Anterior cingulate cortex (tissue), 58 donors: ENCODE data around the gene MTARC1.
A peak's percentile ranks its signal among the peaks of the same experiment; 100 is the strongest.

ENCODE experiments used
- DNase-seq, 58 donors: peaks; one replicate each; lab custom pipeline; 2025; lab: John Stamatoyannopoulos, UW

Gene MTARC1

GRCh38 chr1:220786337-220787068 is at the start of gene MTARC1:
Gene MTARC1, plus strand, starts transcription at chr1:220786913. Its CDS starts 32 bp downstream, at chr1:220786945.
- peak in 51 of 58 donors; percentile 16 to 80 (median 56) for DNase-seq

GRCh38 chr1:220741349-220741748 is 45.4 kb upstream of the MTARC1 start:
- DNase-seq = no peak

DNA sequence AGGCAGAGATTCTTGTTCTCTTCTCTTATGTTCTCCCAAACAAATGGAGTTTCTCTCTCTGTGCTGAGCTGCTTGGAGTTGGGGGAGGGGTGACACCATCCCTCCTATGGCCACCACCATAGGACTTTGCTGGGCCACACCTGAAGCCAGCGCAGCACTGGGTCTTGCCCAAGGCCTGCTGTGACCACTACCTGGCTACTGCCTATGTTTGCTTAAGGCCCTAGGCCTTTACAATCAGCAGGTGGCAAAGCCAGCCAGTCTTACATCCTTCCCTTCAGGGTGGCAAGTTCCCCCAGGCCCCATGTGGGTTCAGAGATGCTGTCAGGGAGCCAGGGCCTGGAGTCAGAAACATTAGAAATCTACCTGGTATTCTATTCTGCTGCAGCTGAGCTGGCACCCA is 44.9 kb upstream of the MTARC1 start:
- no peak for DNase-seq

GRCh38 chr1:220742520-220742919 is 44.2 kb upstream of the MTARC1 start:
- no peak for DNase-seq

DNA sequence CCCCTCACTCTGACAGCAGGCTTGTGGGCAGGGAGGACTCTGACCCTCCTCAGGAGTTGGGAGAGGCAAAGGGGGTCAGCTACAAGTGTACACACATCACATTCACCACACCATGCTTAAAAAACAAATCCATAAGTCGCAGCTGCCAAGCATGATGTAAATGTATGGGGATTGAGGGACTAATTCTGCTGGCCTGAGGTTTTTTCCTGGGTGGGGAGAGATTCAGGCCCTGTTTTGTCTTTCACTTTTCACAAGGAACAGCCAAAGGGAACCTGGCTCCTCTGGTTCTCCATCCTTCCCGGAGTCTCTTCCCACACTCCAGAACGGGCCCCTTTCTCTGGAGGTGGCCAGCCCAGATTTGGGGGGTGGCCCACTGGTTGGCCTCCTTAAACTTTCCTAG is 39.9 kb upstream of the MTARC1 start:
- DNase-seq = no peak

DNA sequence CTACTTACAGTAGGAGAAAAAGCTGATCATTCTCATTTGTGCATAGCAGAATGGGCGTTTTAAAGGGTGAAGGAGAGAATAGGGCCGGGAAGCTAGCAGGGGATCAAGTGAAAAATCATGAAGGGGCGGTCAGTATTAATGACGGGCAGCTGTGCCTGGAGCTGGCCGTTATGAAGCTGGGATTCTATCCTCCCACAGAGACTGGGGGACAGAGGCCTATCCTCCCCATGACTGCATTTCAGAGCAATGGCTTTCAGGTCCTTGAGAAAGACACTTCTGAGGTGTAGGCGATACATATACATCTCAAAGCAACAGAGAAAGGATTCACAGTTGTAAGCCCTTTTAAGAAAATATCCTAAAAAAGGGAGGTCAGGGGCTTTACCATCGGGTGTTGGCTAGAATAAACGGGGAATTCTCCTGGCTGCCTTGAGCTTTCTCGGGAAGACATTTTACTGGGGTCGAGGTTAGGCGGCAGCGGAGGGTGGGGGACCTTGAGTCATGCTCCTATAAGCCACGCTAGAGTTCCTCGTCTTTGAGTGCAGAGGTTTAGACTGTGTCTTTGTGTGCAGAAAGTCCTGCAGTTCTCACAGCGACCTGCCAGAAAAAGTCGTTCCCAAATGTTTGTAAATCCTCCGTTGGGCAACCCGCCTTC is 39.1 kb upstream of the MTARC1 start:
- DNase-seq = no peak

GRCh38 chr1:220748089-220748934 is 38.4 kb upstream of the MTARC1 start, which contains the start of gene MTARC2:
Gene MTARC2, plus strand, starts transcription at chr1:220748322. Its CDS starts 210 bp downstream, at chr1:220748532.
- peak in 53 of 58 donors; percentile 14 to 77 (median 48) for DNase-seq

DNA sequence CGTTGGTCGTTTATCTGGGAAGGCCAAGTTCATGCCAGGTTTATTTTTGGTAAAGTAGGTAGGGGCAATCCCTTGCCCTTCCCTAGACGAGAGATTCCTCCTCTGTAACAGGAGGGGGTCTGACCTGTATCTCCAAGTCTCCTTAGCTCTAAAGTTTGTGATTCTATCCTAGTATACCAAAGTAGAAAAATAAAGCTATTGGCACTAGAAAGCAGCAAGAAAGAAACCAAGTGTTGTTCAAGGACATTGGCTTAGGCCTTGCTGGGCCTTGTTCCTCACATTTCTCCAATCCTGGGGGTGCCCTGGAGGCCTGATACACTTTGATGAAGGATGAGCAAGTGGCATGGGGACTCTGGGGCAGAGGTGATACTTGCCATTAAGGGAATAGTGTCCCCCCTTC is 37.8 kb upstream of the MTARC1 start:
- peak in 1 of 58 donors; percentile 14 for DNase-seq

DNA sequence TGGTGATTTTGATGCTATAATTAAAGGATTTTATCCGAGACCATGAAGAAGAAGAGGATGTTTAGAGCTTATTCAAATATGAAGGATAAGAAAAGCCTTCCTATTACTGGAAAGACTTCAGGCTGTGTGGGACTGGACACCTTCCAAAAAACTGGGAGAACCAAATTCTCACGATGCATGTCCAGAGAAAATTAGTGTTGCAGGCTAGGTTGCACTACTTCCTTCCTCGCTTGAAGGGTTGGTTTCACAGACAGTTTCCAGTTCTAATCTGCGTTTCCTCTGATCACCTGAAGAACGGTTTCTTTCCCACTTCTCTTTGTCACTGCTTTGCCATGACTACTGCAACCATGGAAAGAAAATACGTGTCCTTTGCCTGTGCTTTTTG is 36.6 kb upstream of the MTARC1 start:
- peak in 2 of 58 donors; percentile 3 to 10 for DNase-seq

DNA sequence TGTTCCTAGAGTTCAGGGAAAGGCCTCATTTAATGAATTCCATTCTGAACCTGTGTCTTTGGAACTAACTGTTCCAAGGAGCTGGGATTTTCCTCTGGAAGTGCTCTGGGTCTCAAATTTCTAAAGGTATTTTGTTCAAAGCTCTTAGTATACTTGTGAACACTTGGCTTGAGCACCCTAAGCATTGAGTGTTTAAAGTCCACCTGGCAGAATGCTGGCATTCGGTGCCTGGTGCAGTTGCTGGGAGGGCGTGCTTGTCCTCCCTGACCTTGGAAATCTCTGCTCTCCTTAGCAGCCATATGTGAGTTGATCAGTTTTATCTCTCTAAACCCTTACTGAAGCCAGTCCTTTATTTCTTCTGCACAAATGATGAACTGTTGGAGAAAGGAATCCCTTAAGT is 35.6 kb upstream of the MTARC1 start:
- DNase-seq = no peak

DNA sequence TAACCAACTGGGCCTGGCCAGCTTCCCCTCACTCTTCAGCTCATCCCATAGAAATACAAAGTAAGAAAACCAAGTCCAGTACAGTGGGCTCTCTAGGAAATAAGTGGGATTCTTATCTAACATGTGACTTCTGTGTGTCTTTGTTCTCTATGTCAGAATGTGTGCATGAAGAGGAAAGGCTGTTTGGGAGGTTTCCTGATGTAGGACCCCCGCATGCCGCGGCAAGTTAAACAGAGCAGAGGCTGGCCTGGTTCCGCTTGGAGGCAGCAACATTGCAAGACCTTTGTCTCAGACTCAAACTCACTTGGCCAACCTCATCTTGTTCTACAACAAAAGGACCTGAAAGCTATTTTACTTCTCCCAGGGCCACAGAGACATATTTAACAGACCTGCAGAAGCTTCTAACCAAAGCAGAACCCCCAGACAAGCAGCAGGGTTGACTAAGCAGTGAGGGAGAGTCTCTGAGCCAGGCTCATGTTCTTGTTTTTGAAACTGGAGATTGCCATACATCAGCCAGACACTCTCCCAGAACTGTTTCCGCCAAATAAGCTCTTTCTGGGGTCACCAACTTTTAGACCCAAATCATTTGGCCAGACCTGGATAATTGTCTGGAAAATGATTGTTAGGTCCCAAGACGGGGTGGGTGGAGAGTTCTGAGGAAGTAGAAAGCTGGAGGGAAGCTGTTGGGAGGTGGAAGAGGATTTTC is 32.3 kb upstream of the MTARC1 start:
- no peak for DNase-seq

DNA sequence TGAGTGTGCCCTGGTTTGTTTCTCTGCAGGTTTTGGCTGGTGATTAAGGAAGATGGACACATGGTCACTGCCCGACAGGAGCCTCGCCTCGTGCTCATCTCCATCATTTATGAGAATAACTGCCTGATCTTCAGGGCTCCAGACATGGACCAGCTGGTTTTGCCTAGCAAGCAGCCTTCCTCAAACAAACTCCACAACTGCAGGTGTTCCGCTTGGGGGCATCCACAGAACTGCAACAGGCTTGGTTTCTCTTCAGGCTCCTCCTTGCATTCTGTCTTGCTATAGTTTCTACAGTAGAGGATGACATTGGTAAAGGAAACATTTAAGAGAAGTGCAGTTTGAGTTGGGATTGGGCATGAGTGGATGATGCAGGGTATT is 31.8 kb upstream of the MTARC1 start:
- DNase-seq = no peak

DNA sequence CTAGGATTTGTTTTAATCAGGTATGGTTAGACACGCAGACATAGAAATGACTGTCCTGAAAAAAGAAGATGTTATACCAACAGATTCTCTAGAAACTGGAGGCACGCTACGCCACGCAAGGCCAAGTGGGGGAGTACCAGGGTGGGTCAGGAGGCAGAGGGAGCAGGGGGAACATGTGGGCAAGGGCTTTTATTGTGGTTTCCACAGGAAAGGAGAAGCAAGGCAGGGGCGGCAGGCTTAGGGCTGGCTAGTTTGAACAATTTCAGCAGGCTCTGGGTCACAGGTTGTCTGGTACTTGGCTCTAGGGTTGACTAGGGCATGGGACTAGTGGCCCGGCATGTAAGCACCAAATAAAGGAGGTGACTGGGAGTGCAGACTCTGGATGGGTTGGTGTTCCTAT is 31.4 kb upstream of the MTARC1 start:
- no peak for DNase-seq

GRCh38 chr1:220757441-220757840 is 29.3 kb upstream of the MTARC1 start:
- DNase-seq = no peak

GRCh38 chr1:220759147-220759546 is 27.6 kb upstream of the MTARC1 start:
- no peak for DNase-seq

GRCh38 chr1:220761688-220762427 is 24.9 kb upstream of the MTARC1 start:
- DNase-seq = no peak

- DNase-seq = no peak
Measured at GRCh38 chr1:220764757-220765156, 22.0 kb upstream of the MTARC1 start.

DNA sequence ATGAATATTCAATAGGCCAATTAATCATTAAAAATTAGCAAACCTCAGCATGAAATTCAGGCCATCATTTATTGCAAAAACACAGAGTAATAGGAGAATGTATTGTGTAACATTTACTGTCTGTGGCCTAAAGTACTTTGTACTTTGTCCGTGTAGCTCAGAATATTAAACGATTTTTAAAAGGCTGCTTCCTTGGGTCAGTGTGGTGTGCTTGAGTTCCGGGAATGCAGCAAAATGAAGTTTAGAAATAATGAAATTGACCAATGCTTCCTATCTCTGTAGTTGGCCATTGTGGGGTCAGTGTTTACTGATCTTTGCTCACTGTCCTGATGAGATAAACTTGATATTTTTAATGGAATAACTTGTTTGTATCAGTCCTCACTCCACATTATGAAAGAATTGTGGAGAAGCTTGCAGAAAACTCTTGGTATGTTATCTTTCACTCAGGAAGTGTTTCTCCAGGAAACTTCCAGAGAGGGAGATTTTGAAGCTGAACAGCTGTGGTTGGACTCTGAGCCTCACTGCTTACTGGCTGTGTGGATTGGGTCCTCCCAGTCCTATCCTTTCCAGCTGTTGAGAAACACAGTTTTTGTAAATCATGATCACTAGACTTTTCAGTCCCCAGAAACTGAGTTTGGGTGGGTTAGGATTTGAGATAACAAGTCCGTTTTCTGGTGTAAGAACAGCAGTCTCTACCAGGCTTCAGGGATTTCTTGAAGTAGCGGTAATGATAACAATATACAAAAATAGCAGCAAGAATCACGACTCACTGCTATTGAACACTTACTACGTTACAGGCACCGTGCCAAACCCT is 19.2 kb upstream of the MTARC1 start:
- no peak for DNase-seq

- DNase-seq = no peak
Measured at GRCh38 chr1:220768126-220768601, 18.5 kb upstream of the MTARC1 start.
